Natural killer cell (primary cell): Measurements from ENCODE around the gene IL9. TPM values are rescaled to one million over a fixed set of nuclear protein-coding genes. Genes with fewer than 3 reads are reported as not detected.

Source experiments
- ATAC-seq, 3 donors: fragments of 150-1000 bp in 2 of 3; fragments of 200-7000 bp in 1 of 3; cut with Tn5 transposase; 1 replicate in 1 of 3; 2 replicates in 2 of 3; pipeline ENCODE4 v1.10.0; 2021; ENCODE audit warnings: mild to moderate bottlenecking in 2 of 3, moderate library complexity in 2 of 3
- DNase-seq, 2 donors: peaks; one replicate each; pipeline versions ENCODE4 v3.0.0 to v3.0.0-alpha.2; 2013 to 2021; ENCODE audit warnings: mixed read lengths in 1 of 2
- H3K27ac ChIP-seq: one replicate; pipeline ENCODE4 v1.5.1; 2013; ENCODE audit warnings: mild to moderate bottlenecking, low read length
- H3K27me3 ChIP-seq: one replicate; pipeline ENCODE4 v1.6.1; 2013; ENCODE audit warnings: low read length; ENCODE audit not compliant: control insufficient read depth, insufficient read depth
- H3K36me3 ChIP-seq: one replicate; pipeline ENCODE4 v1.6.1; 2013; ENCODE audit warnings: low read length; ENCODE audit not compliant: control insufficient read depth, insufficient read depth
- H3K4me1 ChIP-seq: one replicate; pipeline ENCODE4 v1.6.1; 2013; ENCODE audit warnings: low read length; ENCODE audit not compliant: control insufficient read depth, insufficient read depth
- H3K4me3 ChIP-seq: one replicate; pipeline ENCODE4 v1.5.1; 2013; ENCODE audit warnings: low read length
- H3K9me3 ChIP-seq: one replicate; pipeline ENCODE4 v1.6.1; 2013; ENCODE audit warnings: low read length; ENCODE audit not compliant: control insufficient read depth, insufficient read depth
- H3K27ac Mint-ChIP-seq, 2 donors: one replicate each; pipeline ENCODE4 v1.8.0; 2022; ENCODE audit warnings: mild to moderate bottlenecking in 2 of 2, mixed read lengths in 2 of 2, moderate library complexity in 1 of 2
- H3K27me3 Mint-ChIP-seq, 2 donors: one replicate each; pipeline ENCODE4 v1.8.0; 2022; ENCODE audit warnings: low read depth in 2 of 2, mixed read lengths in 2 of 2
- H3K36me3 Mint-ChIP-seq: one replicate; pipeline ENCODE4 v1.8.0; 2022; ENCODE audit warnings: mixed read lengths
- H3K4me1 Mint-ChIP-seq, 2 donors: one replicate each; pipeline ENCODE4 v1.8.0; 2022; ENCODE audit warnings: mixed read lengths in 2 of 2
- H3K4me3 Mint-ChIP-seq: one replicate; pipeline ENCODE4 v1.8.0; 2022; ENCODE audit warnings: mild to moderate bottlenecking, moderate library complexity, mixed read lengths
- H3K9me3 Mint-ChIP-seq, 2 donors: one replicate each; pipeline ENCODE4 v1.8.0; 2022; ENCODE audit warnings: mixed read lengths in 2 of 2
- CTCF ChIP-seq: fragments of 200-600 bp; IDR thresholded peaks from one replicate; pipeline ENCODE4 v1.8.0; 2022; ENCODE audit warnings: antibody characterized with exemption
- WGBS: methylation state at CpG from one replicate; pipeline ENCODE4 v1.1.7; 2013; ENCODE audit warnings: missing lambda C conversion rate; ENCODE audit not compliant: insufficient coverage; 5-methylcytosine and 5-hydroxymethylcytosine counted together
- intact Hi-C: fragments of 100-400 bp; cut with micrococcal nuclease; formaldehyde crosslinking; loops from one replicate; pipeline ENCODE4 v1.14.2; 2022
- total RNA-seq, 4 donors: library from RNA; stranded (reverse); fragments of 120-200 nt in 1 of 4; gene quantifications; one replicate each; pipeline versions ENCODE4 v1.2.3 to v1.2.4, GENCODE V29; 2013 to 2022

Gene IL9
- total RNA-seq, 3 donors from 2014 or later (not counting 1 experiment from before 2014, with no cell fraction given) = not detected

- Histone ChIP-seq H3K36me3 (no peaks in the 10 kb centered on the region), H3K27me3 (no peaks in the 10 kb centered on the region), H3K27ac (no peak overlapping the region), H3K9me3 (no peaks in the 10 kb centered on the region), H3K4me1 (no peaks in the 10 kb centered on the region), H3K4me3 (no peak overlapping the region)
- ATAC-seq (no peak), DNase-seq (no peak)
- Mint-ChIP-seq H3K9me3 (no peaks in the 10 kb centered on the region), H3K4me1 (no peaks in the 10 kb centered on the region), H3K27ac (no peak overlapping the region), H3K27me3 (peaks cover 5% of the 10 kb centered on the region in 2 donors), H3K36me3 (no peaks in the 10 kb centered on the region), H3K4me3 (no peak overlapping the region)
- no peak for TF ChIP-seq CTCF
- intact Hi-C loops = no loop called here
These were observed 28.0 kb downstream of the IL9 start for GRCh38 chr5:135867599-135867998.

DNA sequence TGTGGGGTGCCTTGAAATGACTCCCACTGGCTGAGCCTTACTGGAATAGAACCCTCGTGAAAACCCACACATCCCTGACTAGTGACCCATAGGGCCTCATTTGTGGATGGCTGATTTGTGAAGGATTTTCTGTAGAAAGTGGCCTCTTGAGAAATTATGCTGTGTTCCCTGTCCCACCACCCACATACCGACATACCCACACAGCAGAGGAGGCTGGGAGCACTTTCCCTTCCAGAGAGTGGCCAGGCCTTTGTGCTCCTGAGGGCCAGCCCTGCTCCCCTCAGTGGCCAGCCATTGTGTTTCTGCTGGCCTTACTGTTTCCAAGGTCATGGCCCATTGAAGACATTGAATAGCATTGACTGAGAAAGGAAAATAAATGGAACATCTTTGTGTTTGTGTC is 29.6 kb downstream of the IL9 start:
- Mint-ChIP-seq H3K27ac (no peak overlapping the region), H3K4me3 (no peak overlapping the region), H3K36me3 (no peaks in the 10 kb centered on the region), H3K9me3 (no peaks in the 10 kb centered on the region), H3K4me1 (no peaks in the 10 kb centered on the region), H3K27me3 (peaks cover 5% of the 10 kb centered on the region in 2 donors)
- H3K4me3 ChIP-seq = no peak overlapping the region
- H3K36me3 ChIP-seq = no peaks in the 10 kb centered on the region
- H3K9me3 ChIP-seq = no peaks in the 10 kb centered on the region
- no peak for TF ChIP-seq CTCF
- H3K4me1 ChIP-seq = no peaks in the 10 kb centered on the region
- WGBS = 80% methylated on average over 2 of the region's 2 CpGs
- intact Hi-C loops = no loop called here
- DNase-seq (no peak), ATAC-seq (no peak)
- H3K27ac ChIP-seq = no peak overlapping the region
- no peaks in the 10 kb centered on the region for H3K27me3 ChIP-seq

DNA sequence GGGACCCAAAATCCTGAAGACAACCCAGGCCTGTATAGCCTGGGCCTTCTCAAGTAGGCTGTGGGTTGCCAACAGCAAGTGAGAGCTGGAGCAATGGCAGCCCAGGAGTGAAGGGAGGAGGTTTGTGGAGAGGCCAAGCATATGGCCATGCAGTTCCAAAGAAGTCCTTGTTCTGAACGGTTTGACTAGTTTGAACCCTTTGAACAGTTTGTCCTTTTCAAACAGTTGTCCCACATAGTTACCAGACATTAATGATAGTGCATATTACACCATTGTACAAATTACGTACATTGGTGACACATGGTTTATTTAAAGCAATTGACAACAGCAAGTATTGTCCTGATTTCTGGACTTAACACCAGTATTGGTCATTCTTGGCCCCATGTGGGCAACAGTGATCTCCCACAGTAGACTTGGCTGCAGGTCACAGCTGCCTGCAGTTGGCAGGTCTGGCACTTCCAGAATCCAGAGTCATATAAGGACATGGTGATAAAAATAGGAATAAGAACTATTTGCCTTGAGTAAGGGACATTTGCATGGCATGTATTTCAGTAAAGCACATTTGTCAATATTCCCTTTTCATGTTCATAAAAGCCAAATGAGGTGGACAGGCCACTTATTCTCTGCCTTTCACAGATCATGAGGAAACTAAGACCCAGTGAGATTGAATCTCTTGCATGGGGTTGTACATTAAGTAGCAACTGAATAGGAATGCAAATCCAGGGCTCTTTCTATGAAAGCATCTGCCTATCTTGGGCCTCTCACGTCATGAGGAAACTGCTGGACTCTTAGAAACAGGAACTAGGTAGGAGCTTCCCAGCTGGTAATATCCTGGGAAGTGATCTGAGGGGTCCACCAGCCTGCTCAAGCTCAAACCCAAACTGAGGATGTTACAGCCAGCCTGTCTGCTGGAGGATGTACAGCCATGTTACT is 30.9 kb downstream of the IL9 start:
- DNase-seq (no peak), ATAC-seq (no peak)
- TF ChIP-seq CTCF = no peak
- H3K4me1 Mint-ChIP-seq = no peaks in the 10 kb centered on the region
- H3K4me1 ChIP-seq = no peaks in the 10 kb centered on the region
- H3K4me3 Mint-ChIP-seq = no peak overlapping the region
- WGBS = 67% methylated on average over 3 of the region's 3 CpGs
- intact Hi-C loops = no loop called here
- H3K27me3 ChIP-seq = no peaks in the 10 kb centered on the region
- H3K27ac ChIP-seq = no peak overlapping the region
- H3K9me3 Mint-ChIP-seq = no peaks in the 10 kb centered on the region
- H3K4me3 ChIP-seq = no peak overlapping the region
- no peaks in the 10 kb centered on the region for H3K36me3 Mint-ChIP-seq
- no peak overlapping the region for H3K27ac Mint-ChIP-seq
- no peaks in the 10 kb centered on the region for H3K36me3 ChIP-seq
- H3K27me3 Mint-ChIP-seq = peaks cover 5% of the 10 kb centered on the region in 2 donors
- H3K9me3 ChIP-seq = no peaks in the 10 kb centered on the region
